Smooth muscle cell (in vitro differentiated cells): ENCODE data around the gene SHISA9. TPM values are rescaled to one million over a fixed set of nuclear protein-coding genes. Genes with fewer than 3 reads are reported as not detected.

ENCODE experiments used
- DNase-seq: peaks from one replicate; lab custom pipeline; 2025; ENCODE audit not compliant: unreplicated experiment; lab: John Stamatoyannopoulos, UW
- H2AFZ ChIP-seq: fragments of 200-600 bp; sonication (generic); 2 replicates; pipeline ENCODE4 v1.6.0; 2016; ENCODE audit warnings: antibody characterized with exemption, low read depth, mild to moderate bottlenecking
- H3F3A ChIP-seq: fragments of 200-600 bp; sonication (generic); 2 replicates; pipeline ENCODE4 v1.6.0; 2017; ENCODE audit warnings: antibody characterized with exemption, low read depth
- H3K27ac ChIP-seq: fragments of 200-600 bp; sonication (generic); 2 replicates; pipeline ENCODE4 v1.5.1; 2016; ENCODE audit warnings: low read depth, mild to moderate bottlenecking
- H3K27me3 ChIP-seq: fragments of 200-600 bp; sonication (generic); 2 replicates; pipeline ENCODE4 v1.6.1; 2016; ENCODE audit warnings: low read depth, mild to moderate bottlenecking
- H3K36me3 ChIP-seq: fragments of 200-600 bp; sonication (generic); 2 replicates; pipeline ENCODE4 v1.5.1; 2016; ENCODE audit warnings: low read depth
- H3K4me1 ChIP-seq: fragments of 200-600 bp; sonication (generic); 2 replicates; pipeline ENCODE4 v1.5.1; 2016; ENCODE audit warnings: low read depth
- H3K4me2 ChIP-seq: fragments of 200-600 bp; sonication (generic); 2 replicates; pipeline ENCODE4 v1.6.0; 2016; ENCODE audit warnings: mild to moderate bottlenecking
- H3K4me3 ChIP-seq: fragments of 200-600 bp; sonication (generic); 2 replicates; pipeline ENCODE4 v1.5.1; 2016; ENCODE audit warnings: mild to moderate bottlenecking
- H3K79me2 ChIP-seq: fragments of 200-600 bp; sonication (generic); 2 replicates; pipeline ENCODE4 v1.6.0; 2016; ENCODE audit warnings: low read depth, mild to moderate bottlenecking
- H3K9ac ChIP-seq: fragments of 200-600 bp; sonication (generic); 2 replicates; pipeline ENCODE4 v1.6.0; 2016; ENCODE audit warnings: low read depth
- H3K9me3 ChIP-seq: fragments of 200-600 bp; sonication (generic); replicated peaks from 2 replicates; pipeline ENCODE4 v1.5.1; 2016; ENCODE audit warnings: low read depth
- H4K20me1 ChIP-seq: fragments of 200-600 bp; sonication (generic); 2 replicates; pipeline ENCODE4 v1.6.0; 2016; ENCODE audit warnings: low read depth
- CTCF ChIP-seq: fragments of 200-600 bp; sonication (generic); IDR thresholded peaks from 2 replicates; pipeline ENCODE4 v1.5.1; 2017; ENCODE audit warnings: borderline replicate concordance, mild to moderate bottlenecking, antibody characterized with exemption; ENCODE audit not compliant: insufficient read depth, poor library complexity, severe bottlenecking
- WGBS: methylation state at CpG from one replicate; pipeline ENCODE4 v1.1.7; 2016; ENCODE audit warnings: low lambda C conversion rate; 5-methylcytosine and 5-hydroxymethylcytosine counted together
- polyA plus RNA-seq: library from polyadenylated mRNA; unstranded; fragments of >200 nt; fragmentation: Nextera tagmentation; extraction: Ambion mirVana; gene quantifications from 2 replicates; pipeline ENCODE4 v1.2.1, GENCODE V29; 2016
- total RNA-seq: library from RNA; depleted of rRNA; stranded (reverse); fragments of >200 nt; gene quantifications from 2 replicates; pipeline ENCODE4 v1.2.3, GENCODE V29; 2014

SHISA9 gene
- total and polyA plus RNA-seq, 2 experiments from 2014 or later, result 0.09 TPM; not detected in 1

GRCh38 chr16:13067648-13068047 lies 166.2 kb downstream of the SHISA9 start:
- no peak overlapping the region for H2AFZ ChIP-seq
- no peak overlapping the region for H3K4me3 ChIP-seq
- no peaks in the 10 kb centered on the region for H3K36me3 ChIP-seq
- H3F3A ChIP-seq, result no peaks in the 10 kb centered on the region
- H3K27me3 ChIP-seq, result no peaks in the 10 kb centered on the region
- H4K20me1 ChIP-seq, result no peaks in the 10 kb centered on the region
- 93% methylated on average over 7 of the region's 7 CpGs for WGBS
- H3K4me2 ChIP-seq, result no peak overlapping the region
- no peaks in the 10 kb centered on the region for H3K9me3 ChIP-seq
- no peak for TF ChIP-seq CTCF
- H3K9ac ChIP-seq, result no peak overlapping the region
- H3K4me1 ChIP-seq, result peaks cover 7% of the 10 kb centered on the region
- H3K79me2 ChIP-seq, result no peaks in the 10 kb centered on the region
- DNase-seq, result no peak
- no peak overlapping the region for H3K27ac ChIP-seq

DNA sequence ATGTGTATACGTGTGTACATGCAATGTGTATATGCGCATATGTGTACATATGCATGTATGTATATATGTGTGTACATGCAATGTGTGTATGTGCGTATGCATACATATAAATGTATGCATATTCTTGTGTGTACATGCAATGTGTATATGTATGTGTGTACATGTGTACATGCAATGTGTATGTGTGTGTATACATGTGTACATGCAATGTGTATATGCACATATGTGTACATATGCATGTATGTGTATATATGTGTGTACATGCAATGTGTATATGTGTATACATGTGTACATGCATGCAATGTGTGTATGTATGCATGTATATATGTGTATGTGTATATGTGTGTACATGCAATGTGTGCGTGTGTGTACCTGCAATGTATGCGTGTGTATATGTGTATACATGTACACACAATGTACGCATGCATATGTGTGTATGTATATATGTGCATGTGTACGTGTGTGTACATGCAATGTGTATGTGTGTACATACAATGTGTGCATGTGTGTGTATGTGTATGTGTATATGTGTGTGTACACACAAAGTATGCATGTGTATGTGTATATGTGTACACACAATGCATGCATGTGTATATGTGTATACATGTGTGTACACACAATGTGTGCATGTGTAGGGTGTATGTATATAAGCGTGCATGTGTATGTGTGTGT lies 167.7 kb downstream of the SHISA9 start:
- H3K36me3 ChIP-seq, result no peaks in the 10 kb centered on the region
- 95% methylated on average over 8 of the region's 8 CpGs for WGBS
- H3K4me1 ChIP-seq, result peaks cover 7% of the 10 kb centered on the region
- H3K9ac ChIP-seq, result no peak overlapping the region
- no peaks in the 10 kb centered on the region for H3F3A ChIP-seq
- no peak overlapping the region for H3K27ac ChIP-seq
- no peak for TF ChIP-seq CTCF
- no peaks in the 10 kb centered on the region for H3K79me2 ChIP-seq
- H2AFZ ChIP-seq, result no peak overlapping the region
- H3K27me3 ChIP-seq, result no peaks in the 10 kb centered on the region
- H3K9me3 ChIP-seq, result no peaks in the 10 kb centered on the region
- H4K20me1 ChIP-seq, result no peaks in the 10 kb centered on the region
- H3K4me3 ChIP-seq, result no peak overlapping the region
- DNase-seq, result no peak
- no peak overlapping the region for H3K4me2 ChIP-seq

DNA sequence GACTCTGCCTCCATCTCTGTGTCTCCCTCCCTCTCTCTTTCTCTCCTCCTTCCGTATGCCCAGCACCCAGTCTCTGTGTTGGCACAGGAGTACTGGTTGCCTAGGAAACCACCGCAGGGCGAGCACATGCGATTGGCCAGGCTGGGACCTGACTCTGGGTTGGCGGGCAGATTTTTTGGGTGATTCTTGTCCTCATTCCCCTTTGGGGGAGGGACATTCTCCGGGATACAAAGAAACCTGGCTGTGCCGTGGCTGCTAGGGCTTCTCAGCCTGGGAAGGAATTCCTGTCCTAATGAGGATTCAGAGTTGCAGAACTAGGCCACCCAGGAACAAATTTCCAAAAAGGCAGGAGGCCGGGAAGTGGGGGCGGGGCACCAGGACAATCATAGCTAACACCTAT lies 168.9 kb downstream of the SHISA9 start:
- Histone ChIP-seq H3K4me2 (no peak overlapping the region), H2AFZ (no peak overlapping the region), H3K36me3 (no peaks in the 10 kb centered on the region), H3F3A (no peaks in the 10 kb centered on the region), H3K9ac (no peak overlapping the region), H3K27me3 (no peaks in the 10 kb centered on the region), H3K27ac (no peak overlapping the region), H3K79me2 (no peaks in the 10 kb centered on the region), H3K4me3 (no peak overlapping the region), H4K20me1 (no peaks in the 10 kb centered on the region), H3K4me1 (peaks cover 7% of the 10 kb centered on the region), H3K9me3 (no peaks in the 10 kb centered on the region)
- no peak for TF ChIP-seq CTCF
- WGBS, result 25% methylated on average over 9 of the region's 9 CpGs
- DNase-seq, result no peak

GRCh38 chr16:13076878-13077277 lies 175.5 kb downstream of the SHISA9 start:
- Histone ChIP-seq H3F3A (no peaks in the 10 kb centered on the region), H3K4me2 (no peak overlapping the region), H2AFZ (no peak overlapping the region), H3K9me3 (no peaks in the 10 kb centered on the region), H3K4me3 (no peak overlapping the region), H3K27me3 (no peaks in the 10 kb centered on the region), H3K27ac (no peak overlapping the region), H3K79me2 (no peaks in the 10 kb centered on the region), H3K9ac (no peak overlapping the region), H3K4me1 (no peaks in the 10 kb centered on the region), H4K20me1 (no peaks in the 10 kb centered on the region), H3K36me3 (no peaks in the 10 kb centered on the region)
- no peak for DNase-seq
- no peak for TF ChIP-seq CTCF
- WGBS, result 86% methylated on average over 6 of the region's 6 CpGs
